NCI-H146 (cell line): ENCODE results near the gene KRT13.

Source experiments
- DNase-seq: peaks from one replicate; lab custom pipeline; 2025; lab: John Stamatoyannopoulos, UW

Gene KRT13

DNA sequence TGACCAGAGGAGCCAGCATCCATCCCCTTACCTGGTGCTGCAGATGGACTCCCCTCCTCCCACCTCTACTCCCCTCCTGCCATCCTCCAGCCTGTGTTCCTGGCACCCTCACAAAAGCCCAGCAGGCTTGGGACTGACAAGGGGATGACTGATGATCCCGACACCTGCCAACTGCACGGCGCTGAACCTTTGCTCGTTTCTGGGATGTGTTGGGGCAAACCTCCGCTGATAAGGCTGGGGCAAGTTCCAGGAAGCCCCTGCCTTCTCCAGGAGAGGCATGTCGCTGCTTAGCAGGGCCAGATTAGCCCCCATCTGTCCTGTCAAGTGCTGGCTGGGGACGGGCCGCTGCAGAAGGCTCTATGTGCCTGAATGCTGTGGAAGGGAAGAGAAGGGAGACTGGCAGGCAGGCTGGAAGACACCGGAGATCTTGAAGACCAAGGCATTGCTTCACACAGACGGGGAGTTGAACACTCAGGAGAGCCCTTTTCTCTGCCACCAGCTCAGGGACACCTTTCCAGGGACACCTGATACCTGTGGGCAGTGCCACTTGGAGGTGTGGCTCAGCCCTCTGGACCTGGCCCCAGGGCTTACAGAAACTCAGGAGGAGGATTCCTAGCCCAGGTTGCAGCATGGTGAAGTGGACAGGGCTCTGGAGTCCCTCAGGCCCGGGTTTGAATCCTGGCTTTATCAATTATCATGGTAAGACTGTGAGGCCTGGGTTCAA lies 14.3 kb upstream of the KRT13 start:
- peak; percentile 89 for DNase-seq

DNA sequence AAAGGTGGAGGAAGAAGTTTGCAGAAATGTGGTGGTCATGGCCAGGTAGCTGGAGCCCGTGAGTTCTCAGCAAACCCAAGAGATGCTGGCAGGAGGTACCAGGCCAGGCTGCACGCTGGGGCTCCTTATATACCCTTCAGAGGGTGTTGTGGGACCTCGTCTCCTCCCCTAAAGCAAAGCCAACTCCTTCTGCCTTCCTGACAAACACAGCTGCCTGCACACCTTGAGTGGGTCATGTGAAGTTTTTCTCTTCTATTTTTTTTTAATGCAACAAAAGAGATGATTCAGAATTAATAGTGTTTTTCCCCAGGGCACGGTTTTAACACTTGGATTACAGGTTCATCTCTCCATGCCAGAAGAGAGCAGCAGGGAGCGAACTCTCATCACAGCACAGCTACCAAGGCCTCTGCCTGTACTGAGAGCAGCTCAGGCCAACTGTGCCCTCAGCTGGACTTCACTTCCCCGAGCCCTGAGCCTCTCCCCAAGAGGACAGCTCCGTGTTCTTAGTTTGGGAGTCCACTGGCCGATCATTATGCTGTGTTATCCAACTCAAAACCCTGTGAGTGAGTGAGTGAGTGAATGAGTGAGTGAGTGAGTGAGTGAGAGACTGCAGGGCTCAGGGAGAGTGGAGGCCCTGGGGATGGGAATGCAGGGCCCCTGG lies 13.5 kb upstream of the KRT13 start, which contains the start of gene KRT15:
KRT15 (minus strand) TSS at position 102 of the 661 bp plus-strand sequence; CDS start at position 39, 63 bp downstream.
- peak; percentile 77 for DNase-seq

DNA sequence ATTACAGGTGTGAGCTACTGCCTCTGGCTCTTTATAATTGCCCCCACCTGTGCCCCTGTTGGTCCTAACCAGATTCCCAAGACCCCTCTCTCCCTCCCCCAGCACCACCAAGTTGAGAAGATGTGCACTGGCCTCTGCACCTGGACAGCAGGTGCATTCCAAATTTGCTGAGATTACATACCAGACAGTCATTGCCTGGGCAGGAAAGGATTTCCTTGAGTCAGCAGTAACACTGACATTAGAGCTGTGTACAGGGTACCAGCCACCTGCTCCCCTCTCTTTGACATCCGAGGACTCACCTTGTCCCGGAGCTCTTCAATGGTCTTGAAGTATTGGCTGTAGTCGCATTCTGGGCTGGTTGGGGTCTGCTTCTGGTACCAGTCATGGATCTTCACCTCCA lies 12.6 kb upstream of the KRT13 start:
- peak; percentile 24 for DNase-seq

DNA sequence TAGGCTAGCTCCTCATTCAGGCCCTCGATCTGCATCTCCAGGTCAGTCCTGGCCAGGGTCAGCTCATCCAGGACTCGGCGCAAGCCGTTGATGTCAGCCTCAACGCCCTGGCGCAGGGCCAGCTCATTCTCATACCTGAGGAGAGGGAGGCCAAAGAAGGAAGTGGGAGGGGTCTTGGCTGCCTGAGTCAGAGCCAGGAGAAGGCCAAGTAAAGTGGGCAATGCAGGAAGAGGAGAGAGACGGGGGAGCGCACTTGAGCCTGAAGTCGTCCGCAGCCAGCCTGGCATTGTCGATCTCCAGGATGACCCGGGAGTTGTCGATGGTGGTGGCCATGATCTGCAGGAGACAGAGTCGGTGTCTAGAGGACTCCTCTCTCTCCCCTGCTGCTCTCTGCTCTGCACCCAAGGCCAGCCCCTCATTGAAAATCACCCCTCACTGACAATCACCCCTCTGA lies 11.4 kb upstream of the KRT13 start:
- no peak for DNase-seq

DNA sequence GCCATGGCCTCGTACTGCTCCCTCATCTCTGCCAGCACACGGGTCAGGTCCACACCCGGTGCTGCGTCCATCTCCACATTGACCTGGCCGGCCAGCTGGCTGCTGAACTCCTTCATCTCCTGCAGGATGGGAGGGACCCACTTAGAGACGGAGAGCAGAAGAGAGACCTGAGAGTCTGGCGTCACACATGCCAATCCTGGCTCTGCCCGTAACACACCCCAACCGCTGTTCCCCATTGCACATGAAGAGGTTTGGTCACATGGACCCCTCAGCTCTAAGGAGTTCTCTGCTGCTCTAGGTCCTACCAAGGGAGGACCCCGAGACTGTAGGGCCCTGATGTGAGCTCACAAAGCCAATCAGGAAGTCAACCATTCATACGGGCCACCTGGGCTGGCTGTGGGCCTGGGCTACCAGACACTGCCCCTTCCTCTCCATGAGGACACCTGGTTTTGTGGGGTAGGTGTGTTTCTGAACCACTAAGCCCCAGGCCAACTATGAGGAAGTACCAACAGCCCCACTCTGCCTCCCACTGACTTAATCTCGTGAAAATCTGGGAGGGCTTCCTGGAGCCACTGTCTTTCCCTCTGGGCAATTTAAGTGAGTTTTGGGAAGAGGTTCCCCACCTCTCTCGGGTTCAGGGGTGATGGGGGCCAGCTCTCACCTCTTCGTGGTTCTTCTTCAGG lies 10.9 kb upstream of the KRT13 start:
- DNase-seq, result no peak

DNA sequence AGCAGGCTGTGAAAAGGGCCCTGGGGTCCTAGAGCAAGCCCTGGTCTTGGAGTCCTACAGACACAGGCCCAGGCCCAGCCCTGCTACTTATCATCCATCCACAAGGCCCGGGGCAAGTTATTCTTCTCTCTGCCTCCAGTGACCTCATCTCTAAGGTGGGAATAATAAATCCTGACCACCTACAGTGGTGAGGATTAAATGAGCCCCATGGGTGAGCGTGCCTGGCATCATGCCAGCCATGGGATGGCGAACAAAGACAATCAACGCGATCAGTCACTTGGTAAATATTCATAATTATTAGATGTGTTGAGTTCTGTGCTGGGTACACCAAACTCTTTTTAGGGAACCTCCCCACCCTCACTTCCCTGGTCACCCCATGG lies 7.7 kb upstream of the KRT13 start:
- peak; percentile 89 for DNase-seq

DNA sequence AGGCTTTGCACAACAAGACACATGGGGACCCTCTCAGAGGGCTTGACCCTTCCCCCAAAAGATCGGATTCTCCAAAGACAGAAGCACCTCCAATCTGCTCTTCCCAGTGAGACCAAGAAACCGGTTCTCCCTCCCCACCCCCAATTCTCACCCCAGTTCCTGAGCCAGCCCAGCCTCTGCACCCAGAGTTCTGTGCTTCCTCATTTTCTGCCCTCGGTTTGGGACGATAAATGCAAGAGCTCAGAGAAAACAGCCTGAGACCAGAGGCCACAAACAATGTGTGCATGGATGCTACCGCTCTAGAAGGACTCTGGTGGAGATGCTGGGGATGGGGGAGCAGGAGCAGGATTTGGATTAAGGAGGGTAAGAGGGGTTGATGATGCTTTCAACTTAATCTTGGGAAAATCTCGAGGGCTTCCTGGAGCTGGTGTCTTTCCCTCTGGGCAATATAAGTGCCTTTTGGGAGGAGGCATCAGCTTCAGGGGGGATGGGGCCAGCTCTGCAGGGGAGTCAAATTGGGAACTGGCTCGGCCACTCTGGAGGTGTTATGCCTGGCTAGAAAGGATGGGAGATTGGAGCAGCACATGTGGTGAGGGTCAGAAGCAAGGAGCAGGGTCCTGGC lies 7.2 kb upstream of the KRT13 start:
- no peak for DNase-seq

DNA sequence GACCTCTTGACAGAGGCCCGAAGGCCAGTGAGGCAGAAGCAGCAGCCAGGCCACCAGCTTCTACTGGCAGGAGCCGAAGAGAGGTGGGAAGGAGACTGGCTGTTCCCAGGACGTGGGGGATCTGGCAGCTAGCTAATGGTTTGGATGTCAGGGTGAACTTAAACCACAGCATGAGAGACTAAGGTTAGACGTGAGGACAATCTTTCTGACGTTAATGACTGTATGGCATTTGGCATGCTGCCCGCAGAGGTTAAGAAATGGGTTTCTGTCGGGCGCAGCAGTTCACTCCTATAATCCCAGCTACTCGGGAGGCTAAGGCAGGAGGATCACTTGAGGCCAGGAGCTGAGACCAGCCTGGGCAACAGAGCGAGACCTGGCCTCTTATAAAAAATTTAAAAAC lies 6.3 kb upstream of the KRT13 start:
- no peak for DNase-seq

DNA sequence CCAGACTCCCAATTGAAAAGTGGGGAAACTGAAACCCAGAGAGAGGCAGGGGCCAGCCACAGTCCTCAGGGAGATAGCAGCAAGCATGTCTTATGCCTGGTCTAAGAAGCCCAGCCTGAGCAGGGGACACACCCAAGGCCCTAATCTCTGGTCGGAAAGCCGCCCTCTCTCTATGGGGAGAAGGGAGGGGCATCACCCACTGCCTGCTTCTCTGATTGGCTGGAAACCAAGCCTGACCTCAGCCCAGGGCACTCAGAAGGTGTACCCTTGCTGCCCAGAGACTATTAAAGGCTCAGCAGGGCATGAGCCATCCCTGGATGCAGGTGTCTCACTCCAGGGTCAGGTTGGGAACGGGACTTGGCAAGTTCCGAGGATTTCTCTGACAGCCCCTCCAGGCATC lies 5.7 kb upstream of the KRT13 start:
- DNase-seq, result peak; percentile 45

DNA sequence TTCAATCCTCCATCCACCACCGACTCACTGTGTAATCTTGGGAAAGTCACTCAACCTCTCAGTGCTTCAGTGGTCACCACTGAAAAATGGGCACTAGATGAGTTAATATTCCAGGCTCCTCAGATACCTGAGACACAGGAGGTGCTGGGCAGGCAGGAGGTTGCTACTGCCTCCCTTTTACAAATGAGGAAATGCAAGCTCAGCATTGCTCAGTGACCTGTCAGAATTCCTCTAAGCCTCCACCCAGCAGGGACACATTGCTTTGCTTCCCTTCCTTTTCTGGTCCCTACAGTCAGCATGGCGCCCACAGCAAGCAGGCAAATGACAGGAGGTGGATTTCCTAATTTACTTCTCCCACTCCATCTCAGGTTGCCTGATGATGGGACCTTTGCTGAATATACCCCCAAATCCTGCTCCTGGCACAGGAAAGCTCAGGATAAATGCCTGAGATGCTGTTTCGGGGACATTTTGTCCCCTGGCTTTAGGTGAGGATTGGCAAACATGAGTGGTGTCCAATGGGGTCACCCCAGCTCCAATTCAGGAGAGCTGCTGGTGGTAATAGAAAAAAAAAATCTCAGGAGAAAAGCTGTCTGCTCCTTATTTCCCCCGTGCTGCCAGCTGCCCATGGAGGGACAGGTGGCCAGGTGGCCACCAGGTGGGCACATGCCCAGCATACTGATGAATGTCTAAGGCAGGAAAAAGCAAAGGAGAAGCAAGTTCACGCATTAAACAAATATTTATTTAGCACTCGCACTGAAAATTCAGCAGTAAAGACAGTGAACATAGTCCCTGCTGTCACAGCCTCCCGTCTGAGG lies 5.0 kb upstream of the KRT13 start:
- peak; percentile 28 for DNase-seq

DNA sequence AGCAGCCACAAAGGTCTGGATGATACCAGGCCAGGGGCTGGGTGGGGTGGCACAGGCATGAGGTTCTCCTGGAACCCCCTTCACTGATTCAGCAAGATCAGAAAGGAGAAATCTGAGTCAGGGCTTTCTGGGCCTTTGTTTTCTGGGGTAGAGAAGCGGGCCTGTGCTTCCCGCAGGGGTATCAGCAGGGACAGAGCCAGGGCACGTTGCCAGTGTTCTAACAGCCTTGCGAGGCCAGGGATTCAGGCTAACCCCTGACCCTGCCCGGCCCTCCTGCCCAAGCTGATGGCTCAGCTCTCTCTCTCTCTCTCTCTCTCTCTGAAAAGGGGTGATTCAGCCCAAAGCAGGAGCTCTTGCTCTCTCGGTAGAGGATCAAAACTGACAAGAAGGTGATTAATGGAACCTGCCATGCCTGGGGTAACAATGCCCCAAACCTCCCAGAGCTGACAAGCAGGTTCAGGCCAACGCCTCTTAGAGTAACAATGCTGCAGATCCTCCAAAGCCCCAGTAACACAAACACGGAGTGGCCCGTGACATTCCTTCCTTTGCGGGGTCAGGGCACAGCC lies 2.0 kb upstream of the KRT13 start:
- no peak for DNase-seq

DNA sequence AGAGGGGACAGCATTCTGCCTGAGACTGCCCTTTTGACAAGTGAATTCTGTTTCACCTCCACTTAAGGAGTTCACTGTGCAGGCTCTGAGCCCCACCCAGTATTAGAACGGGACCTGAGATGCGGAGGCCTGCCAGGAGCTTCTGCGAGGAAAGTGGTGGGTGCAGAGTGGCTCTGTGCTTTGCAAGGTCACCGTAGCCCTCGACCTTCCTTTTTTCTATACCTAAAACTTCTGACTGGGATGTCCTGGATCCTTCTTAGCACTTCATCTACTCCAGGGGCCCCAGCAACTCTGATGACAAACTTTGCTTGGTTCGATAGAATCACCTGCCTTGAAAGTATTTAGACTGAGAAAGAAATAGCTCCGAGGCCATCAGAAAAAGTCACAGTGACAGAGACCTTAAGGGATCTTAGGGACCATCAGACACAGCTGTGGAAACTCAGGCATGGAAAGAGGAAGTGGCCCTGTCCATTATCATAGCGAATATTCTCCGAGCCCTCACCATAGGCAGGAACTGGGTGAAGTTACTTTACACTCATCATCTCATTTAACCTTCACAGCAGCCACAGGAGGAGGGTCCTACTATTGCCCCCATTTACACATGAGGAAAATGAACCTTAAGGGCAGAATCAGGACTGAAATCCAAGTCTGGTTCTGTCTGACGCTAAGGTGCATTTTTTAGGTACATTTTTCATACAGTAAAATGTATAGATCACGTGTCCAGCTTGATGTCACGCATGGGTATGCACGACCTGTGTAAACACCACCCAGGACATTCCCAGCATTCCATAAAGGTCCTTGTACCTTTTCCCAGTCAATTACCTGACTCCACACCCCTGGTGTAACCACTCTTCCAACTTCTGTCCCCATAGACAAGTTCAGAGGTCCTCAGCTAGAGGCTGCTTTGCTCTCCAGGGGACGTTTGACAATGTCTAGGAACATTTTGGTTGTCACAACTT lies 676 bp upstream of the KRT13 start:
- DNase-seq, result no peak

DNA sequence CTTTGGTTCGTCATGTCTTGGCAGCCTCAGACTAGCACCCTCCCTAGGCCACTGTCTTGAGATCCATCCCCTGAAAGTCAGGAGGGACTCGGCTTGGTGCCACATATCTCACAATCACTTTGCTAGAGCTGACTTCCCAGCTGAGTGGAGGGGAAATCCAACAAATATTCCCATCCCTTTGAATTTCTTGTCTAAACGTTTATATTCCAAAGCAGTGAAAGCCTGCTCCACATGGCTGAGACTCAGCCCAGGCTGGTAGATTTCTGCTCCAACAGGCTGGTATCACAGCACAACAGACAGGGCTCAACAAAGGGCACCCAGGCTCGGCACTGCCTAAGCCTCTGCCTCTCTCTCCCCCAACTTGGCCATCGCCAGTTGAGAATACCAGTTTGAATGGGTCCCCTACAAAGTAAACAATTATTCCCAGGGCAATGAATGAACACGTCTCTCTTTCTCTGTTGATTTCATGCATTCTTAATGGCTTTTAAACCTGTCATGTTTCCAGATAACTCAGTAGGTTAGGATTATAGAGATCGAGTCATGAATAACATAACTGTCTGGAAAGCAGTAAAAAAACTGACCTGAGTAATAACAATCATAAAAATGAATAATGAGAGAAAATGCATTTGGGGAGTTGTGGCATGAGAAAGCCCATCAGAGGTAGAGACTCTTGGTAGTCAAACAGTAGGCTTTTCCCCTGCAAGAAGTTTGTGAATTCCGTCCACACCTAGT lies 1.0 kb downstream of the KRT13 start:
- no peak for DNase-seq

DNA sequence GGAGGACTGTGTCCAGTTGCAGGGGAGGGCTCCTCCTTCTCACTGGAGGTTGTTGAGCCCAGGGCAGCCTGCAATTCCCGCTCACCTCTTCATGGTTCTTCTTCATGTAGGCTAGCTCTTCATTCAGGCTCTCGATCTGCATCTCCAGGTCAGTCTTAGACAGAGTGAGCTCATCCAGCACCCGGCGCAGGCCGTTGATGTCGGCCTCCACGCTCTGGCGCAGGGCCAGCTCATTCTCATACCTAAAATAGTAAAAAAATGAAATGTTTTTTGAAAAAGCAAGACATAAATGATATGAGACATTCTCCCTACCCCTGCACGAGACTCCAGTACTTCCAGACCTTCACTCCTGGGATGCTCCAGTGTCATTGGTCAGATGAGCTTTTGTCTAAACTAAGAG lies 2.2 kb downstream of the KRT13 start:
- DNase-seq, result no peak

DNA sequence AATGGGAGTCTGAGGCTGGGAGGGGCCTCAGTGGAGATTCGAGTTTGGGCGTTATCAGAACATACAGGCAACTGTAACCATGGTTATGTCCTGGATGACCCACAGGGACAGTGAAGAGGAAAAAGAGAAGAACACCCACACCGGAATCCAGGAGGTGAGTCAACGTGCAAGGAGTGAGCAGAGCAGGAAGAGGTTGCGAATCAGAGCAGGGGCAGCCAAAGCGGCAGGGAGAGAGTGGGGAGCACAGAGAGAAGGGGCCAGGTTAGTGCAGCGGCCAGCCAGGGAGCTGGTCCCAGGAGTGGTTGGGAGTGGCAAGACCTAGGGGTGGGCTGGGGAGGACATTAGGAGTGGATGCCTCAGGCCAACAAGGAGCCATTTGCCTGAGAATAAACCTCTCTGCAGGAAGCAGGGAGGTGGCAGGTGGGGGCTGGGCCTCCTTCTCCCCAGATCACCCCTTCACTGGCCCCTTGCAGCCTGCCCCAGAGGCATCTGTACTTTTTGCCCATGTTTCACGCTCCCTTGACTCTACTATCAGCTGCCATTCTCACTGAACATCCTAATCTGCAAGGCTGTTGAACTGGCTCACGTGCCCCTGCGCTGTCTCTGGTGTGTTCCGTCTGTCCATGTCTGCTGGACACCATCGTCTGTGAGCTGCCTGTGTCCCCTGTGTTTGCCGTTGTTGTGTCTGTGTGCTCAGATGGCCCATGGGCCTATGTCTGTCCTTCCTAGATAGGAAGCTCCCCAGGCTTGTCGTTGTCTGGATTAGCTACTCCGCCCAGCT lies 5.1 kb downstream of the KRT13 start:
- no peak for DNase-seq

DNA sequence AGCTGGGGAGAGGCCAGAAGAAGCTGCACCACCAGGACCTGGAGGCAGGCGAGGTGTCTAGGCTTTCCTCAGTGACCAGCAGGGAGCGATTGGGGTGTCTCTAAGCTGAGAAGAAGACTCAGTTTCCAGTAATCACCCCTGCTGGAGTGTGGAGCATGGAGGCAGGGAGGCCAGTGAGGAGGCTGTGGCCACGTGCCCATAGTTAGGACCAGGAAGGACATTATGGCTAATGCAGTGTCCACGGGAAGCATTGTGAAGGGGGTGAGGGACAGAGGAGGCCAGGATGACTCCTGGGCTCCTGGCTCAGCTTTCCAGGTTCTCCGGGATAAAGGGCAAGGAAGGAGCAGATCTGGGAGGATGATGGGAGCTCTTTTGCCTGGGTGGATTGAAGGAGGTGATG lies 5.7 kb downstream of the KRT13 start:
- DNase-seq, result no peak

DNA sequence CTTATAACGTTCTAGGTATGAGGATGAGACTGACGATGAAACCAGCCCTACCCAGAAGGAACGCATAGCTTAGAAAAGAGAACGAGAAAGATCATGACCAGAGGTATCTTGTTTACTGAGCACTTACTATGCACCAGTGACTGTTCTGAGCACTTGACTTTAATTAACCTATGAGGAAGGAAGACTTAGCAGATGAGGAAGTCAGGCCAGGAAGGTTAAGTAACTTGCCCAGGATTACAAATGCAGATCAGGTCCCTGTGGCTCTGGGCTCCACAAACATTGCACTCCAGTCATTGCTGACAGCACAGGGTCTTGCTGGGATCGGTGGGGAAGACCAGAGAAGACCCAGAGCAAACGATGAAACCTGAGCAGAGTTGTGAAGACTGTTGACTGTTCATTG lies 7.1 kb downstream of the KRT13 start:
- no peak for DNase-seq

DNA sequence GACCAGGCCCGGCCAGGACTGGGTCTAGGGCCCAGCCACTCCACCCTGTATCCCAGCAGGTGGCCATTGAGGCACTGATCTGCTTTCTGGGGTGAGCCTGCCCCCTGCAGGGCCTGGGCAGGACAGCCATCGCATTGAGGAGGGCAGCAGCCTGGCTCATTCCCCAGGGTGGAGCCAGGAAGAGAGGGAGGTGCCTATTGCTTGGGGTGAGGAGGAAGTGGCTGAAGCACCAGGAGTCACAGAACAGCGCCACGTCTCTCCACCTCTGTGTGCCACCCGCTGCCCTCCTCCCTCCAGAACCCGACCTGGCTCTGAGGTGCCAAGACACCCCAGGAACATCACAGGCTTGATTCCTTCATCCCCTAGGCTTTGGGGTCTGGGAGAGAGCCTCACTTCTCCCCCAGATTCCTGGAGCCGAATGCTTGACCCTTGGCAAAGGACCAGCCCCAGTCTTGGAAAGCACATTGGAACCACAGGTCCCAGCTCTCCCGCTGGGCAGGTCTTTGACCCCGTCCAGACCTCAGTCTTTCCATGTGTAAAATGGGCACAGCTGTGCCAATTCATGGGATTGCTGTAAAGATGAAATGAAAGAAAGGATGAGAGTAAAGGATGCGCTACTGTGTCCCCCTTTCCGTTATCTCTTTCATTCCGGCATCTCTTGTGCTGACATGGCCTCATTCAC lies 8.5 kb downstream of the KRT13 start:
- peak; percentile 65 for DNase-seq
